Measurements from ENCODE around the gene CDCA7.
A peak's percentile ranks its signal among the peaks of the same experiment; 100 is the strongest.
"Not testable (repeated sequence)": the region's sequence is repeated elsewhere in the genome, so short reads cannot be mapped to it uniquely, and the experiment has no call there.

The CDCA7 gene

GRCh38 chr2:173354582-173355131 lies at the start of gene CDCA7:
TSS of gene CDCA7 (plus strand) at chr2:173354872. CDS start at chr2:173354964, 92 bp downstream.
- peak; percentile 11 for DNase-seq (ENCODE audit: low read depth)

DNA sequence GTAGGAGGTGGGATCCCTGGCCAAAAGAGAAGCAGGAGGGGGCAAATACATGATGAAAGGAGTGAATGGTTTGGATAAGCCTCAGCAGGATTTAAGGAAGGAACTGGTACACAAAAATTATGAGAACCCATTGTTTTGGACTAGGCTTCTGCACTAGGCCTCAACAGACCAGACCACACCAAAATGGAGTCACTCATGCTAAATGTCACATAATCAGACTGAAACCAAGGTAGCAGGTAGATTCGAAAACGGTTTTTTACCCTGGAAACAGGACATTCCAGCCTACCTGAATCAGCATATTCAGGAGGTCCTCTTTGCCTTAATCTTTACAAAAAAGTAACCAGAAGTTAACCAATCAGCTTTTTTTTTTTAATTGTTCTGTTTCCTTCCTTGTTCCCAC lies 49.4 kb upstream of the CDCA7 start:
- no peak for DNase-seq (ENCODE audit: low read depth)

DNA sequence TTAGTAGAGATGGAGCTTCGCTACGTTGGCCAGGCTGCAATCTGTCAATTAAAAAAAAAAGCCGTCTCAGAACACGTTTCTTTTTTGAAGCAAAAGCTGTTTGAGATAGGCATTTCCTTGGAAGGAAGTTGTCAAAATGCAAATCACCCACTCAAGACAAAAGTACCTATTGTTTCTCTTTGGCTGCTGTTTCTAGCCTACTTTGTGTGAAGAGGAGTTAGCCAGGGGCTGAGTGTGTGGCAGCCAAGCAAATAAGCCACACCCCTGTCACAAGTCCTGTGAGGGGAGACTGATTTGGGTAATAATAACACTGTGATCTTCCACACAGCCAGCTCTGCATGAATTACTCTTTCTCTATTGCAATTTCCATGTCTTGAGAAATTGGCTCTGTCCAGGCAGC lies 47.4 kb upstream of the CDCA7 start:
- DNase-seq (ENCODE audit: low read depth) = no peak

- not testable (repeated sequence) for DNase-seq (ENCODE audit: low read depth)
Measured at GRCh38 chr2:173309370-173309769, 45.3 kb upstream of the CDCA7 start.

DNA sequence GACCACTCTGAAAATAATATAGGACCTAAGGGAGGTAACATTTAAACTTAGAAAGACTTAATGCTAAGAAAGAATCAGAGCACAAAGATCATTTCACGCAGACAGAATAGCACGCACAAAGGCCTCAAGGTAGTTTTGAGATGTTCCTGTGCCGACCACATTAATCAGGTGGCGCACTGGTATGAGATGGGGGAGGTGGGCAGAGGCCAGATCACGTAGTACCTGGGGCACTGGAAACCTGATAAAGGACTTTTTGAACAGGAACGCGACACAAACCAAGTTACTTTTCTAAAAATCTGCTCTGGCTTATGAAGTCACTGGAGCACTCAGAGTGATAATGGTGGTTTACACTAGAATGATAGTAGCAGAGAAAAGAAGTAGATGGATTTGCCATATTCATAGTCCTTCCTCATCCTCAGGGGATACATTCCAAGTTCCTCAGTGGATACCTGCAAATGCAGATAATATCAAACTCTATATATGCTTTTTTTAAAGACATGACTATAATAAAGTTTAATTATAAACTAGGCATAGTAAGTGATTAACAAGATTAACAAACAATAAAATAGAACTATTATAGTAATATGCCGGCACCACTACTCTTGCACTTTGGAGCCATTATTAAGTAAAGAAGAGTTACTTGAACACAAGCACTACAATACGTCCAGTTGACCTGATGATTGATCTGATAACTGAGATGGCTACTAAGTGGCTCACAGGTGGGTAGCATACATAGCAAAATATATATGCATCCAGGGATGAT lies 42.6 kb upstream of the CDCA7 start:
- no peak for DNase-seq (ENCODE audit: low read depth)

DNA sequence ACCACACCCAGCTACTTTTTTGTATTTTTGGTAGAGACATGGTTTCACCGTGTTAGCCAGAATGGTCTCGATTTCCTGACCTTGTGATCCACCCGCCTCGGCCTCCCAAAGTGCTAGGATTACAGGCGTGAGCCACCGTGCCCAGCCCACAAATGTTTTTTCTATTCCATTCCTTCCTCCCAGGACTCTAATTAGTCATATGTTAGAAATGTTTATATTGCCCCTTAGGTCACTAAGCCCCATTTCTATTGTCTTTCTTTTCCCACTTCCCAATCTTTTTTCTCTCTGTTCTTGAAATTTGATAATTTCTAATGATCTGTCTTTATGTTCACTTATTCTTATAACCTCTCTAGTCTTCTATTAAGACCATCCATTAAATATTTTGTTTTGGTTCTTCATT lies 31.3 kb upstream of the CDCA7 start:
- DNase-seq (ENCODE audit: low read depth) = no peak

- no peak for DNase-seq (ENCODE audit: low read depth)
Measured at GRCh38 chr2:173326806-173327205, 27.9 kb upstream of the CDCA7 start.

DNA sequence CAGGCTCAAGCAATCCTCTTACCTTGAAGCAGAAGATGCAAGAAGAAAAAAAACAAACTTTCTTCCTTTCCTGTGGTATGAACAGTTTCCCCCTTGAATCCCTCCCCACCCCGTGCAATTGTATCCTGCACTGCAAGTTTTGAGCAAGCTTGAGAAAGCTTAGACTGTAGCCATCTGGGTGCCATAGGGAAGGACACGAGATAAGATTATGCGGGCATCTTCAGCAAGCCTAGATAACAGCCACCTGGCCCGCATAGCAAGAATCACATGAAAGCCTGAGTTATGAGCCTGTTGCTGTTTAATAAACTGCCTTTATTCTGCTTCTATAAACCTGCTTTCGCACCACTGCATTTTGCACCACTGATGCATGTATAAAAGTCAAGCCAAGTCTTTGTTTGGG lies 27.3 kb upstream of the CDCA7 start:
- no peak for DNase-seq (ENCODE audit: low read depth)

GRCh38 chr2:173333003-173333402 lies 21.7 kb upstream of the CDCA7 start:
- not testable (repeated sequence) for DNase-seq (ENCODE audit: low read depth)

DNA sequence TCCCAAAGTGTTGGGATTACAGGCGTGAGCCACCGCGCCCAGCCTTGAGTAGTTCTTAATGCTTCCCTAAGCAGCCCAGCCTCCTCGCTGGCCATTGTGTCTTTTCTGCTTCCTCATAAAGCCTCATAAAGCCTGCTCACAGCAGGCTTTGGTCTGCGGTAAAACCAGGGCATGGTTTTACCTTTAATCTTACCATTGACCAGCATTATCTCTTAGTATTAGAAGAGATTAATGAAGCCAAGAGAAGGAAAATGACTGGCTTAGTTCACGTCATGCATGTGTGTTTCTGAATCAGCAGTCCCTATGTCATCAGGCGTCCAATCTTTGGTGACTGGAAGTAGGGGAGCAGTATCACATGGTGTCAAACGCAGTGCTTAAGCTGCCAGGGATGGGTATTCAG lies 14.9 kb upstream of the CDCA7 start:
- DNase-seq (ENCODE audit: low read depth) = no peak

DNA sequence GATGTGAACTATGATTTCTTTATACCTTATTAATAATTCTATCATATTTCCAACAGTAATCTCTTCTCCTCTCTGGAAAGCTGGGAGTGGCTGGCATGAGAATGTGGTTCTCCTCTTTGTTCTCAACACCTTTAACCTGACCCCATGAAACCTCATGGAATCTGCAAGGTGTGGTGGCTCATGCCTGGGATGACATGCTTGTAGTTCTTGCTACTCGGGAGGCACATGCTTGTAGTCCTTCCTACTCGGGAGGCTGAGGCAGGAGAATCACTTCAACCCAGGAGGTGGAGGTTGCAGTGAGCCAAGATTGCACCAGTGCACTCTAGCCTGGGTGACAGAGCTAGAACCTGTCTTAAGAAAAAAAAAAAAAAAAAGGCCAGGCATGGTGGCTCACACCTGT lies 10.8 kb upstream of the CDCA7 start:
- no peak for DNase-seq (ENCODE audit: low read depth)

GRCh38 chr2:173346035-173346434 lies 8.6 kb upstream of the CDCA7 start:
- DNase-seq (ENCODE audit: low read depth) = no peak

DNA sequence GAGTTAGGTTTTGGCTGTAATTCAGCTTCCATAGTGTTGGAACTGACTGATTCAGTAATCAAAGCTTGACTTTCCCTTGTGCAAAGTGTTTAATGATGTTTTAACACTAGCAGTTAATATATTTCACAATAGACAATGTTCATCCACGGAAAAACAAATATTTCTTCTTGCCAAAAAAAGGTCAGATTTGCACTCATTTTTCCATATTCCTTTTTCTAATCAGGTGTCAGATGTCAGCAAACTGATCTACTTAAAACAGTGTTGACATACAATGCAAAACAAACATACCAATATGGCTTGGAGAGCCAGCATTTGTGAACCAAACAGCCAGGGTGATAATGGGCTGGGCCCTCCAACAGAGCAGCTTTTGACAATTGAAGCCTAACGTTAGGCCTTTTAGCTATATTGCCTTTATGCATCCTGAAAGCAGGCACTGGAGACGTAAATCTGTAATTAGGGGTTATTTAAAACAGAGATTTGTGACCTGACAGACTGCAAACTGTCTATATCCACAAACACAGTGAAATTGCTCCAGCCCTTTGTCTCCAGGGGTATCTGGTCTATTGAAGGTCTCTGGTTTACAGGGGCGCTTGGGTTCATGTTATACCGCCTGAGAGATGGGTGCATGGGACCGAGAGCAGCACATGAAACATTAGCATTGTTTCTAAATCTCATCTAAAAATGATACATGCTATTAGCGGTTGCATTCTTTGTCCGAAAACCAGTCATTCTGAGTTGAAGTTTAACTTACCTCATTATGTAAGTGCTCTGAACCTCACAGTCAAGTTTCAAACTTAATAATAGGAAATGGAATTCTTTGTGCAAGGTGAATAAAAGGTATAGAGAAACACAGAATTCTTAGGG lies 7.1 kb upstream of the CDCA7 start:
- DNase-seq (ENCODE audit: low read depth) = no peak

GRCh38 chr2:173349287-173349686 lies 5.4 kb upstream of the CDCA7 start:
- DNase-seq (ENCODE audit: low read depth) = no peak

DNA sequence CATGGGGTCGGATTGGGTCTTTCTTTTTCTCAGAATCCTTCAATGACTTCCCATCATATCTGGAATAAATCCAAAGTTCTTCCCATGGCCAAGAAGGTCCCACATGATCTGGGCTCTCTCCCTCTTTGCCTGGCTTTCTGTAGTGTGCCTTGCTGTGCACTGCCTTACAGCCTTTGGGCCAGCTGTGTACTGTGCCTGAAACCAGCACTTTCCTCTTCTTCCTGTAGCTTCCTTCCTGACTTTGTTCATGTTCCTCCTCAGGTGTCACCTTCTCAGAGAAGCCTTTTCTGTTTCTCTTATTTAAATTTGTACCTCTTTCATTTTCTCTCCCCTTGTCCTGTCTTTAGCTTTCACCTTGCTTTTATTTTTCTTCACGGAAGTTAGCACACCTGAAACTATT lies 4.3 kb upstream of the CDCA7 start:
- DNase-seq (ENCODE audit: low read depth) = no peak

GRCh38 chr2:173351879-173352278 lies 2.8 kb upstream of the CDCA7 start:
- DNase-seq (ENCODE audit: low read depth) = no peak

GRCh38 chr2:173353556-173353955 lies 1.1 kb upstream of the CDCA7 start:
- no peak for DNase-seq (ENCODE audit: low read depth)

GRCh38 chr2:173354073-173354581 lies 545 bp upstream of the CDCA7 start:
- no peak for DNase-seq (ENCODE audit: low read depth)

- DNase-seq (ENCODE audit: low read depth) = no peak
Measured at GRCh38 chr2:173355132-173355865, 627 bp downstream of the CDCA7 start.

- no peak for DNase-seq (ENCODE audit: low read depth)
Measured at GRCh38 chr2:173355866-173356508, 1.3 kb downstream of the CDCA7 start.

- no peak for DNase-seq (ENCODE audit: low read depth)
Measured at GRCh38 chr2:173357346-173357745, 2.7 kb downstream of the CDCA7 start.

DNA sequence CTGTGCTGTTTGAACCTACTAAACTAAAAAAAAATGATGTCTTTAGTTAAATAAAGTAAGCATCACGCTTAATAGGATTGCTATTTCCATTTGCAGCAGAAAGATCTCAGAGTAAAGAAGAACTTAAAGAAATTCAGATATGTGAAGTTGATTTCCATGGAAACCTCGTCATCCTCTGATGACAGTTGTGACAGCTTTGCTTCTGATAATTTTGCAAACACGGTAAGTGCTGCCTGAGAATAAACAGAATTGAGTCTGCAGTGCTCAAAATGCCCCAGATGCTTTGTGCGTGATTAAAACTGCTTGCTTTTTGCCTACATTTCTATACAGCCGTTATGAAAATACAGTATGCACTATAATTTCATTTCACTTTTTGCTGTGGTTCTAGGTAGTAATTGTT lies 3.9 kb downstream of the CDCA7 start:
- DNase-seq (ENCODE audit: low read depth) = no peak

Data from stimulated activated CD8-positive, alpha-beta memory T cell treated with anti-CD3 and anti-CD28 coated beads, Interleukin-12 subunit alpha, Interleukin-12 subunit beta, amount 100 ng/mL, for 1 hour (primary cell).